Stomach (tissue), 4 donors: ENCODE data around the gene RAI1.

Experiments
- CTCF ChIP-seq, 7 experiments: fragments of 450-650 bp in 4 of 7; fragments of 200-600 bp in 3 of 7; sonication (generic) in 3 of 7; IDR thresholded peaks; one replicate each; pipeline ENCODE4 v1.5.1; 2016 to 2019; ENCODE audit warnings: antibody characterized with exemption in 7 of 7, control low read depth in 2 of 7, mild to moderate bottlenecking in 1 of 7
- EP300 ChIP-seq: sonication (generic); formaldehyde crosslinking; IDR thresholded peaks from one replicate; pipeline ENCODE4 v1.6.1; 2017; ENCODE audit warnings: antibody characterized with exemption

DNA sequence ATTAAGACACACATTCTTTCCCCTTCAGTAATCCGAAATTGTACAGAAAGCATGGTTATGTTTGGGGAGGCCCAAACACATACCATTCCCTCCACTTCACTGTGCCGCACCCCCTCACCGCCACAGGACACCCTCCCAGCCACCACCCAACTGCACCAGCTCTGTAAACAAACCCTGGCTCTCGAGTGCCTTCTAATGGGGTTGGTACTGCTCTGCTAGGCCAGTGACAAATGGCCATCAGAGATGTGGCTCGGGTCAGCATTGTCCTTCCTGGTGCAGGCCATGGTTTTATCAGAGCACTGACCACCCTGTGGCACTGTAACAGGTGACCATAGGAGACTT is 179.5 kb downstream of the RAI1 start:
- TF ChIP-seq EP300 (no peak), CTCF (IDR thresholded peaks at IDR 0.05) (no peak)
